NT2/D1 (cell line): ENCODE measurements around the gene SCP2.

ENCODE experiments used
- DNase-seq: peaks from one replicate; pipeline ENCODE4 v3.0.0-alpha.2; 2011; ENCODE audit warnings: low read depth, low spot score
- H3K27me3 ChIP-seq: 2 replicates; pipeline ENCODE4 v1.6.0; 2011; ENCODE audit warnings: mild to moderate bottlenecking; ENCODE audit not compliant: insufficient read length, insufficient read depth
- H3K36me3 ChIP-seq: 2 replicates; pipeline ENCODE4 v1.6.1; 2011; ENCODE audit warnings: mild to moderate bottlenecking, low read length, mixed read lengths; ENCODE audit not compliant: insufficient read depth, insufficient read length
- H3K4me1 ChIP-seq: 2 replicates; pipeline ENCODE4 v1.5.1; 2011; ENCODE audit not compliant: insufficient read depth, insufficient read length
- H3K4me3 ChIP-seq: 2 replicates; pipeline ENCODE4 v1.5.1; 2011; ENCODE audit warnings: low read depth; ENCODE audit not compliant: insufficient read length
- H3K9ac ChIP-seq: 2 replicates; pipeline ENCODE4 v1.6.0; 2011; ENCODE audit warnings: low read depth; ENCODE audit not compliant: insufficient read length
- H3K9me3 ChIP-seq: 2 replicates; pipeline ENCODE4 v1.5.1; 2011; ENCODE audit warnings: mild to moderate bottlenecking, low read length; ENCODE audit not compliant: insufficient read depth
- SUZ12 ChIP-seq: IDR thresholded peaks from 2 replicates; pipeline ENCODE4 v1.6.1; 2011; ENCODE audit not compliant: insufficient read length, insufficient read depth; ENCODE audit errors: extremely low read depth
- YY1 ChIP-seq: IDR thresholded peaks from 2 replicates; pipeline ENCODE4 v1.6.1; 2011; ENCODE audit not compliant: insufficient read length, insufficient read depth
- ZNF274 ChIP-seq: IDR thresholded peaks from 2 replicates; pipeline ENCODE4 v1.6.1; 2011; ENCODE audit warnings: mild to moderate bottlenecking, low read depth, low read length

SCP2 gene

DNA sequence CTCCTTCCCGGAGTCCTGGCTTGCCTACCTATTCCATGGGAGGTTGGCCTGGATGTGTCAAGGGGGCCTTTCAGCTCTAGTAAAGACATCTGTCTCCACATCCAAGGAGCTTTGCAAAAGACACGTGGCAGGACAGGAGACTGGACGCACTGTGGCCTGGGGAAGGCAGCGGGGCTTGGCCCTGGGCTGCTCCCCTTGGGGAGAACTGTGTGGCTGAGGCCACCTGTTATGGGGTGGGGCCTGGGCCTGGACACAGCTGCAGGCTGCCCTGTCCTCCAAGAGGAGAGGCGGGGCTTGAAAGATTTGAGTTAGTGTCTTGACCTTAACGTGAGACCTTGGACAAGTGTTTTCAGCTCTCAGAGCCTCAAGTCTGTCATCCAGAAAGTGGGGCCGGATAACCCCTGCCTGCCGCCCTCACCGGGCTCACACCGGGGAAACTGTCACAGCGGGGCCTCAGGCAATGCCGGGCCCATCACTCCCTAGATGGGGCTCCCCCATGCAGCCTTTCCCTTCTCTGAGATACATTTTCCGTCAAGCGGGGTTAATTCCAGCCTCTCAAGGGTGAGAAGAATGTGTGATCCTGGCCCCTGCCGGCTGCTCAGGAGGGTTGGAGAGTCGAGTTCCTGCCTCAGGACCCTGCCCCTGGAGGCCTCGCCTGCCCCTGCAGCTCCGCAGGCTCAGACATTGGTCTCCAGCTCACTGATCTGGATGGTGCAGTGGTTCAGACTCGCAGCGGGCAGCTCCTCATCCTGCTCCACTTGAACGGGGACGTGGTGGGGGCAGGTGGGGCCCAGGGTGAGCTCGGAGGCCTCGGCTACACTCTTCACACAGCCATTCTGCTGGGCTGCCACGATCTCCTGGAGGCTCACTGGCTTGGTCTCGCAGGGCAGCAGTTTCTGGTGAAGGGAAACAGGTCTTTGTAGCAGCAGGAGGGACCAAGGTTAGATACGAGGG lies 160.5 kb downstream of the SCP2 start:
- Histone ChIP-seq H3K4me1 (peaks cover 18% of the 10 kb centered on the region), H3K4me3 (no peak overlapping the region), H3K9ac (no peak overlapping the region), H3K36me3 (no peaks in the 10 kb centered on the region), H3K9me3 (no peaks in the 10 kb centered on the region), H3K27me3 (no peaks in the 10 kb centered on the region)
- TF ChIP-seq SUZ12 (no peak), YY1 (no peak), ZNF274 (no peak)
- peak; percentile 47 for DNase-seq

DNA sequence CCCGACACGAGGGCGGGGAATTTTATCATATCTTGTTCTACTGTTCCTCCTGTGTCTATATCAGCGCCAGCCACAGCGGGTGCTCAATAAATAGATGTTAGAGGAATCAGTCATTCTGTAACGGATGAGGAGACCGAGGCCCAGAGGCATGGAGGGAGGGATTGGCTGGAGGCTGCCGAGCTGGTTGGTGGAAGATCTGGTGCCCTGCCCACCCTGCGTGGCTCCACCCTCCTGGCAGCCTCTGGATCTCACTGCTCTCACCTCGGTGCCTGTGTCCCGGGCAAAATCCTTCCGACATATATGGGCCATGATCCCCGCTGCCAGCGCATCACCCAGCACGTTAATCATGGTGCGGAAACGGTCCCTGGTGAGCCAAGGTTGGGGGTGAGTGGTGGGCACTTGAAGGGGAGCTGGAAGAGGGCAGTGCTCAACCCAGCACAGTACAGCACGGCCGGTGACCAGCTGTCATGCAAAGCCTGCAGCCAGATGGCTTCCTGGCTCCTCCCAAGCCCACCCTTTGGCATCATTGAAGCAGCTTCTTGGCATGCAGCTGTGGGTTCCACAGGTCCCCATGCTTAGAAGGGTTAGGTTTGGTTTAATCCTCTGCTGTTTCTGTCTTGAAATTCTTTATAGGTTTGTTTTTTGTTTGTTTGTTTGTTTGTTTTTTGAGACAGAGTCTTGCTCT lies 161.7 kb downstream of the SCP2 start:
- H3K36me3 ChIP-seq = no peaks in the 10 kb centered on the region
- H3K4me1 ChIP-seq = peaks cover 17% of the 10 kb centered on the region
- no peak overlapping the region for H3K4me3 ChIP-seq
- no peaks in the 10 kb centered on the region for H3K9me3 ChIP-seq
- DNase-seq = no peak
- no peak overlapping the region for H3K9ac ChIP-seq
- no peaks in the 10 kb centered on the region for H3K27me3 ChIP-seq
- TF ChIP-seq YY1 = no peak
- TF ChIP-seq SUZ12 = no peak
- no peak for TF ChIP-seq ZNF274

GRCh38 chr1:53089478-53090226 lies 162.6 kb downstream of the SCP2 start:
- no peak for DNase-seq
- no peak overlapping the region for H3K9ac ChIP-seq
- no peaks in the 10 kb centered on the region for H3K9me3 ChIP-seq
- peaks cover 18% of the 10 kb centered on the region for H3K4me1 ChIP-seq
- no peak overlapping the region for H3K4me3 ChIP-seq
- H3K36me3 ChIP-seq = no peaks in the 10 kb centered on the region
- no peaks in the 10 kb centered on the region for H3K27me3 ChIP-seq
- TF ChIP-seq YY1 (no peak), ZNF274 (no peak), SUZ12 (no peak)

DNA sequence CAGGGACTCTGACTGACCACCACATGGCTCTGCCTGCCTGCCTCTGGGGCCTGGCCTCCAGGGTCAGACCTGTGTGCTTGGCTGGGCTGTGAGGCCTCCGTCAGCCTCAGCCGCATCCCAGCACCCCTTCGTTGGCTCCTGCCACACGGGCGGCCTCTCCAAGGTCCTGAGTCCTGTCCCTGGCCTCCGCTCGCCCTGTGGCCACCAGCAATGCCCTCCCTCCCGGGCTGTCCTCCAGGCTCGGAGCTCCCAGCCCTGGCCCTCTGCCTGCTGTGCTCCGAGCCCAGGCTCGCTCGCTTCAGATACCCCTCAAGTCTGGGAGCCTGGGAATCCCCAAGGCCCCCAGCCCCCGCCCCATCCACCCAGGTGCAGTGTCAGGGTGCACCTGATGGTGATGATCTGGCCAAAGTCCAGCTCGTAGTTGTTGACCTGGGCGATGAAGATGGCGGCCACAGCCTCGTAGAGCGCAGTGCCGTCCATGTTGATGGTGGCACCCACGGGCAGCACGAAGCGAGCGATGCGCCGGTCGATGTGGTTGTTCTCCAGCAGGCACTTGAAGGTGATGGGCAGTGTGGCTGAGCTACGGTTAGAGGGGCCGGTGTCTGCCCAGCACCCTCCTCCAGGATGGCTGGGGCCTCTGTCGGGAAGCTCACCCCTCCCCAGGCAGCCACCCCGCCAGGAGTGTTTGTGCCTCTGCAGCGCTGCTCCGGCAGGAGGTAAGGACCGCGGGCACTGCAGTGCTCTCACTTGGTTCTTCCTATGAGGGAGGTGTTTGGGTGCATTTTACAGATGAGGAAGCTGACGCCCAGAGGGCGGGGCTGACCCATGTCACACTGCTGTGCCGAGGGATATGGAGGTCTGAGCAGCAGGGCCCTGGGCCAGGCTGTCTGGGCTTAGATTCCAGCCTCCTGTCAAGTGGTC lies 163.4 kb downstream of the SCP2 start:
- Histone ChIP-seq H3K4me1 (peaks cover 18% of the 10 kb centered on the region), H3K9ac (no peak overlapping the region), H3K27me3 (no peaks in the 10 kb centered on the region), H3K4me3 (no peak overlapping the region), H3K9me3 (peaks cover under 1% of the 10 kb centered on the region; the same call in 1 of the 2 replicates), H3K36me3 (no peaks in the 10 kb centered on the region)
- DNase-seq = no peak
- TF ChIP-seq YY1 (no peak), SUZ12 (no peak), ZNF274 (no peak)

DNA sequence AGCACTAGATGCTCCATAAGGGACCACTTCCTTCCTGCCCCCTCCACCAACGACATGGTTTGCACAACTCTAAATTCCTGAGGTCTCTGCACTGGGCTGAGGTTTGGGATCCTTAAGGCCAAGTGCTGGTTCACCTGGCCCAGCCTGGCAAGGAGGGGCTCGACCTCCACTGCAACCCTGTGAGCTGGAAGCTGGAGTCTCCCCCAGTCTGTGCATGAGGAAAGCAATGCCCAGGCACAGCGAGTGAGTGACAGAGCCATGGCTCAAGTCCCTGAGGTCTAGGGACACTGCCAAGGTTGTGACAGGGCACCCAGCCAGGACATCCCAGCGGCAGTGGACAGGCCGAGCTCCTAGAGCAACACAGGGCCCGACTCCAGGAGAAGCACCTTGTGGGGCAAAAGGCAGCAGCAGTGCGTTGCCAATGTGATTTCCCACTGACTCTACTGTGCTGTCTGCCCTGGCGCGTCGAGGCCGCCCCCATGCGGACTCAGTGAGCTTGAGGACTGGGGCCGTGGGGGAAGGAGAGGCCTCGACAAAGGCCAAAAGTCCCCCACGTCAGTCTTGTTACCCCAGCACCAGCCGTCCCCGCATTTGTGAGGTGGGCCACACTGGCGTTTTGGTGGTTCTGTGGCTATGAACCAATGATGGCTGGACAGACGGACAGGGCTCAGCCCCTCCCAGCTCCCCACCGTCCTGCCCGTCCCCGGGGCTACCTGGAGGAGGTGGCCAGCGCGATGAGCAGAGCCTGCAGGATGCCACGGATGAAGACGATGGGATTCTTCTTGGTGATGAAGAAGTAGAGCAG lies 165.0 kb downstream of the SCP2 start:
- H3K4me3 ChIP-seq = no peak overlapping the region
- TF ChIP-seq ZNF274 (no peak), YY1 (no peak), SUZ12 (no peak)
- peaks cover 18% of the 10 kb centered on the region for H3K4me1 ChIP-seq
- no peaks in the 10 kb centered on the region for H3K36me3 ChIP-seq
- H3K9ac ChIP-seq = peak overlapping the region; percentile 4
- no peaks in the 10 kb centered on the region for H3K27me3 ChIP-seq
- no peak for DNase-seq
- peaks cover 12% of the 10 kb centered on the region; the same call in 1 of the 2 replicates for H3K9me3 ChIP-seq

GRCh38 chr1:53092659-53093450 lies 165.8 kb downstream of the SCP2 start:
- Histone ChIP-seq H3K9ac (no peak overlapping the region), H3K4me1 (peaks cover 18% of the 10 kb centered on the region), H3K27me3 (no peaks in the 10 kb centered on the region), H3K9me3 (peaks cover 20% of the 10 kb centered on the region; the same call in 1 of the 2 replicates), H3K4me3 (no peak overlapping the region), H3K36me3 (no peaks in the 10 kb centered on the region)
- TF ChIP-seq YY1 (no peak), SUZ12 (no peak), ZNF274 (no peak)
- no peak for DNase-seq
